ENCODE measurements around the gene DNAJC9.

DNA sequence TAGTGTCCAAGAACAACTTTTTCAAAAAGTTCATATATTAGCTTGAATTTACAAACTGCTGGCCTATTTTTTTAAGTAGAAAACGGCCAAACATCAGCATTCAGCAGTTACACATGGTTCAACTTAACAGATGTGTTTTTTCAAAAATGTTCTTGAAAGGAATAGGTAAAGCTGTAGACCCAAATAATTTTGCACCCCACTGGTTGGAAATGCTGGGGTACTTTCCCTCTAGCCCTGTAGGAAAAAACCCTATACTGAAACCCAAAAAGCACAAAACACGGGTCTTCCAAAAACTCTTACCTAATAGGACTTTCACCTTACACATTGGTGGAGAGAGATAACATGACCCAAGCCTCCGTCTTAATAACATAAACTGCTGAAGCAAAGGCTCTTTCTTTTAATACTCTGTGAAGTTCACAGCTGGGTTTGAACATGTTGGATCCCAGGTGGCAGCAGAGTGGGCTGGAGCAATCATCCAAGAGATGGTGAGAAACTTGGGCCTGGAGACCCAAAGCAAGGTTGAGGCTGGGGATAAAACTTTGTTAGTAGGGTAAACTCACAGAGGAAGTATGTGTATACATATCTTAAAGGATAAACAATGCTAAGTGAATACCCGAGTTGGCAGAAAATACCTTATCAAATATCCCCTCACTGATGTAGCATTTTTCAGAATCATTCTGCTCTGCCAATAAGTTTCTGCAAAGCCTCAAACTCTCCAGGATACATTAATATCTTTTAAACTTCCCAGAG, 629 bp upstream of the DNAJC9 start:
- TF ChIP-seq, protein P1, sequence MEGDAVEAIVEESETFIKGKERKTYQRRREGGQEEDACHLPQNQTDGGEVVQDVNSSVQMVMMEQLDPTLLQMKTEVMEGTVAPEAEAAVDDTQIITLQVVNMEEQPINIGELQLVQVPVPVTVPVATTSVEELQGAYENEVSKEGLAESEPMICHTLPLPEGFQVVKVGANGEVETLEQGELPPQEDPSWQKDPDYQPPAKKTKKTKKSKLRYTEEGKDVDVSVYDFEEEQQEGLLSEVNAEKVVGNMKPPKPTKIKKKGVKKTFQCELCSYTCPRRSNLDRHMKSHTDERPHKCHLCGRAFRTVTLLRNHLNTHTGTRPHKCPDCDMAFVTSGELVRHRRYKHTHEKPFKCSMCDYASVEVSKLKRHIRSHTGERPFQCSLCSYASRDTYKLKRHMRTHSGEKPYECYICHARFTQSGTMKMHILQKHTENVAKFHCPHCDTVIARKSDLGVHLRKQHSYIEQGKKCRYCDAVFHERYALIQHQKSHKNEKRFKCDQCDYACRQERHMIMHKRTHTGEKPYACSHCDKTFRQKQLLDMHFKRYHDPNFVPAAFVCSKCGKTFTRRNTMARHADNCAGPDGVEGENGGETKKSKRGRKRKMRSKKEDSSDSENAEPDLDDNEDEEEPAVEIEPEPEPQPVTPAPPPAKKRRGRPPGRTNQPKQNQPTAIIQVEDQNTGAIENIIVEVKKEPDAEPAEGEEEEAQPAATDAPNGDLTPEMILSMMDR (conservative IDR thresholded peaks at IDR 0.05): no peak
- no peak for TF ChIP-seq EZH2 (IDR thresholded peaks at IDR 0.05; ENCODE audit: low read depth)

Measured in PC-9 (cell line).